HCT116 (cell line): ENCODE results near the gene CASZ1. TPM values are rescaled to one million over a fixed set of nuclear protein-coding genes. Genes with fewer than 3 reads are reported as not detected.

ENCODE experiments used
- ATAC-seq: fragments of 200-7000 bp; cut with Tn5 transposase; 2 replicates; pipeline ENCODE4 v1.9.1; 2020; ENCODE audit warnings: mild to moderate bottlenecking, moderate library complexity
- BruUV-seq: library from RNA; stranded (reverse); fragments of 400-500 nt; replicated peaks from 2 replicates; lab custom pipeline; 2021; lab: Mats Ljungman, UMichigan
- CTCF ChIA-PET: fragments of 300-600 bp; sonication (Branson Sonifier 250); formaldehyde crosslinking; loops from one replicate; lab custom pipeline; 2021; ENCODE audit warnings: antibody characterized with exemption; lab: Charles Lee
- POLR2A ChIA-PET: fragments of 300-600, 350-600 bp; sonication (Branson Sonifier 250); formaldehyde crosslinking; loops from one replicate; lab custom pipeline; 2021; ENCODE audit warnings: antibody characterized with exemption; lab: Charles Lee
- RAD21 ChIA-PET, 2 experiments: fragments of 300-600 bp; sonication (Branson Sonifier 250); formaldehyde crosslinking; loops; one replicate each; lab custom pipeline; 2023; ENCODE audit warnings: low total read pairs in 2 of 2; ENCODE audit not compliant: uncharacterized antibody in 2 of 2, unreplicated experiment in 2 of 2, low non-redundant PET in 1 of 2; lab: Charles Lee
- DNase-seq: peaks from one replicate; pipeline ENCODE4 v3.0.0-alpha.2; 2010; ENCODE audit warnings: low read depth, low spot score
- H2AFZ ChIP-seq: fragments of 200-600 bp; shearing (Covaris generic), sonication (generic); 2 replicates; pipeline ENCODE4 v1.6.1; 2017; ENCODE audit warnings: low read depth, mixed run types, mixed read lengths, antibody characterized with exemption, low read length; ENCODE audit not compliant: poor library complexity, severe bottlenecking
- H3K27ac ChIP-seq: 2 replicates; pipeline ENCODE4 v1.5.1; 2012; ENCODE audit warnings: low read depth, low read length
- H3K27me3 ChIP-seq: fragments of 200-600 bp; sonication (generic); 2 replicates; pipeline ENCODE4 v1.6.1; 2016; ENCODE audit warnings: mixed run types, low read length, mixed read lengths; ENCODE audit not compliant: insufficient read depth
- H3K36me3 ChIP-seq, 2 experiments: fragments of 200-500 bp in 1 of 2; fragments of 200-600 bp in 1 of 2; sonication (Bioruptor generic) in 1 of 2; sonication (generic) in 1 of 2; 2 replicates each; pipeline versions ENCODE4 v1.5.1 to v1.6.1; 2014 to 2016; ENCODE audit warnings: low read length in 2 of 2, inconsistent platforms in 1 of 2, mixed read lengths in 1 of 2, mixed run types in 1 of 2; ENCODE audit not compliant: insufficient read depth in 2 of 2, control insufficient read depth in 1 of 2
- H3K4me1 ChIP-seq, 2 experiments: fragments of 200-600 bp in 1 of 2; sonication (generic) in 1 of 2; 2 replicates each; pipeline versions ENCODE4 v1.5.1 to v1.6.1; 2012 to 2017; ENCODE audit warnings: low read length in 2 of 2, inconsistent platforms in 1 of 2, mild to moderate bottlenecking in 1 of 2, mixed read lengths in 1 of 2, mixed run types in 1 of 2, moderate library complexity in 1 of 2; ENCODE audit not compliant: insufficient read depth in 2 of 2, control insufficient read depth in 1 of 2
- H3K4me2 ChIP-seq: fragments of 200-600 bp; sonication (generic); 2 replicates; pipeline ENCODE4 v1.6.1; 2017; ENCODE audit warnings: mixed run types, low read length, mixed read lengths
- H3K4me3 ChIP-seq, 2 experiments: fragments of 200-600 bp in 1 of 2; sonication (generic) in 1 of 2; replicated peaks in 1 of 2; 2 replicates each; pipeline ENCODE4 v1.5.1; 2011 to 2016; ENCODE audit warnings: low read length in 2 of 2, control low read depth in 1 of 2, low read depth in 1 of 2, mild to moderate bottlenecking in 1 of 2, mixed read lengths in 1 of 2, mixed run types in 1 of 2
- H3K79me2 ChIP-seq: fragments of 200-600 bp; sonication (generic); 2 replicates; pipeline ENCODE4 v1.6.1; 2017; ENCODE audit warnings: mild to moderate bottlenecking, mixed run types, low read length, moderate library complexity, mixed read lengths; ENCODE audit not compliant: insufficient read depth
- H3K9ac ChIP-seq: fragments of 200-600 bp; sonication (generic); 2 replicates; pipeline ENCODE4 v1.6.1; 2016; ENCODE audit warnings: low read length, mixed read lengths
- H3K9me2 ChIP-seq: fragments of 200-600 bp; sonication (generic), shearing (Covaris generic); 2 replicates; pipeline ENCODE4 v1.6.1; 2017; ENCODE audit warnings: mixed run types, mild to moderate bottlenecking, moderate library complexity; ENCODE audit not compliant: insufficient read depth
- H3K9me3 ChIP-seq, 2 experiments: fragments of 200-500 bp in 1 of 2; fragments of 200-600 bp in 1 of 2; sonication (Bioruptor generic) in 1 of 2; sonication (generic) in 1 of 2; 2 replicates each; pipeline ENCODE4 v1.6.1; 2014 to 2017; ENCODE audit warnings: low read length in 2 of 2, mixed read lengths in 2 of 2, inconsistent platforms in 1 of 2, low read depth in 1 of 2, mild to moderate bottlenecking in 1 of 2, mixed run types in 1 of 2, moderate library complexity in 1 of 2; ENCODE audit not compliant: control insufficient read depth in 1 of 2, insufficient read depth in 1 of 2
- H4K20me1 ChIP-seq: fragments of 200-600 bp; sonication (generic), shearing (Covaris generic); 2 replicates; pipeline ENCODE4 v1.6.1; 2017; ENCODE audit warnings: mixed run types, mild to moderate bottlenecking, moderate library complexity; ENCODE audit not compliant: insufficient read depth
- CBX3 ChIP-seq: IDR thresholded peaks from 2 replicates; pipeline ENCODE4 v1.6.1; 2012; ENCODE audit warnings: low read depth
- EGR1 ChIP-seq: IDR thresholded peaks from 2 replicates; pipeline ENCODE4 v1.6.1; 2012; ENCODE audit warnings: low read depth
- ELF1 ChIP-seq: IDR thresholded peaks from 2 replicates; pipeline ENCODE4 v1.6.1; 2012; ENCODE audit warnings: low read depth, borderline replicate concordance
- EZH2 ChIP-seq: fragments of 200-600 bp; sonication (generic); IDR thresholded peaks from 2 replicates; pipeline ENCODE4 v1.6.1; 2017; ENCODE audit warnings: antibody characterized with exemption, mixed run types
- JUND ChIP-seq: IDR thresholded peaks from 2 replicates; pipeline ENCODE4 v1.6.1; 2012
- MAX ChIP-seq: IDR thresholded peaks from 2 replicates; pipeline ENCODE4 v1.6.1; 2012
- SIN3A ChIP-seq: IDR thresholded peaks from 2 replicates; pipeline ENCODE4 v1.6.1; 2012; ENCODE audit warnings: low read depth
- SP1 ChIP-seq: IDR thresholded peaks from 2 replicates; pipeline ENCODE4 v1.6.1; 2012; ENCODE audit warnings: low read depth
- YY1 ChIP-seq: IDR thresholded peaks from 2 replicates; pipeline ENCODE4 v1.6.1; 2011; ENCODE audit warnings: low read length, low read depth, moderate library complexity, mild to moderate bottlenecking; ENCODE audit not compliant: insufficient replicate concordance; ENCODE audit errors: extremely low read depth
- ZNF274 ChIP-seq: fragments of 200-500 bp; sonication (Bioruptor generic); IDR thresholded peaks from 2 replicates; pipeline ENCODE4 v1.6.1; 2014; ENCODE audit warnings: mild to moderate bottlenecking, low read depth, low read length, inconsistent platforms
- intact Hi-C: fragments of 100-400 bp; cut with micrococcal nuclease; formaldehyde crosslinking; loops from 2 replicates; pipeline ENCODE4 v1.10.0; 2022
- total RNA-seq: library from RNA; stranded (reverse); gene quantifications from one replicate; pipeline ENCODE4 v1.2.1, GENCODE V29; 2021; ENCODE audit not compliant: unreplicated experiment

Gene CASZ1
- total RNA-seq, 1 experiment from 2014 or later = 7.7 TPM

- H3K9me2 ChIP-seq = no peaks in the 10 kb centered on the region
- no peak overlapping the region for H3K27ac ChIP-seq
- POLR2A ChIA-PET = no interaction called here
- CTCF ChIA-PET = no interaction called here
- no peaks in the 10 kb centered on the region for H4K20me1 ChIP-seq
- no peaks in the 10 kb centered on the region for H3K9me3 ChIP-seq
- H3K4me2 ChIP-seq = no peak overlapping the region
- H3K4me3 ChIP-seq = no peak overlapping the region
- BruUV-seq = no TSS peak
- ATAC-seq = no peak
- H3K36me3 ChIP-seq = no peaks in the 10 kb centered on the region
- intact Hi-C loops = no loop called here
- no peaks in the 10 kb centered on the region for H3K79me2 ChIP-seq
- no peak overlapping the region for H2AFZ ChIP-seq
- H3K27me3 ChIP-seq = no peaks in the 10 kb centered on the region
- RAD21 ChIA-PET = no interaction called here
- TF ChIP-seq YY1 (no peak), JUND (no peak), ELF1 (no peak), ZNF274 (no peak), SP1 (no peak), SIN3A (no peak), MAX (no peak)
- TF ChIP-seq, all 23 proteins: peak for 0
- DNase-seq = no peak
- H3K4me1 ChIP-seq = no peaks in the 10 kb centered on the region
- H3K9ac ChIP-seq = no peak overlapping the region
Observed at GRCh38 chr1:10740123-10740522, 56.3 kb downstream of the CASZ1 start.

- Histone ChIP-seq H3K79me2 (no peaks in the 10 kb centered on the region), H3K4me2 (no peak overlapping the region), H3K9me3 (no peaks in the 10 kb centered on the region), H3K4me1 (no peaks in the 10 kb centered on the region), H4K20me1 (no peaks in the 10 kb centered on the region), H3K27me3 (no peaks in the 10 kb centered on the region), H3K36me3 (no peaks in the 10 kb centered on the region), H3K9ac (no peak overlapping the region), H3K27ac (no peak overlapping the region), H3K9me2 (no peaks in the 10 kb centered on the region), H3K4me3 (no peak overlapping the region), H2AFZ (no peak overlapping the region)
- ChIA-PET RAD21 (no interaction called here), POLR2A (no interaction called here), CTCF (no interaction called here)
- no peak for TF ChIP-seq CBX3
- no peak for TF ChIP-seq SP1
- TF ChIP-seq EZH2 = no peak
- TF ChIP-seq EGR1 = no peak
- no peak for TF ChIP-seq ELF1
- no TSS peak for BruUV-seq
- no peak for ATAC-seq
- DNase-seq = no peak
- intact Hi-C loops = no loop called here
Observed at GRCh38 chr1:10739589-10739988, 56.9 kb downstream of the CASZ1 start.
